Islet of Langerhans (tissue), 1 donor: ENCODE results near the gene TMEM100.
"Not testable (repeated sequence)": the region's sequence is repeated elsewhere in the genome, so short reads cannot be mapped to it uniquely, and the experiment has no call there.

Experiments
- FAIRE-seq: peaks from one replicate; lab custom pipeline; 2011; peaks lifted over from hg19 to GRCh38; lab: Jason Lieb, UNC

TMEM100 gene

DNA sequence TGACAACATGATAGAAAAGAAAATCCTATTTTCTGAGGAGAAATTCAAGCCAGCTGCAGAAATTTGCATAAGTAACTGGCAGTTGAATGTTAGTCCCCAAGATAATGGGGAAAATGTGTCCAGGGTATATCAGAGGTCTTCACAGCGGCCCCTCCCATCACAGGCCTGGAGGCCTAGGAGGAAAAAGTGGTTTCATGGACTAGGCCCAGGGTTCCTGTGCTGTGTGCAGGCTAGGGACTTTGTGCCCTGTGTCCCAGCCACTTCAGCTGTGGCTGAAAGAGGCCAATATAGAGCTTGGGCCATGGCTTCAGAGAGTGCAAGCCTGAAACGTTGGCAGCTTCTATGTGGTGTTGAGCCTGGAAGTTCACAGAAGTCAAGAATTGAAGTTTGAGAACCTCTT, 35.6 kb downstream of the TMEM100 start:
- no peak for FAIRE-seq

- no peak for FAIRE-seq
Observed at GRCh38 chr17:55683550-55684315, 38.9 kb downstream of the TMEM100 start.

DNA sequence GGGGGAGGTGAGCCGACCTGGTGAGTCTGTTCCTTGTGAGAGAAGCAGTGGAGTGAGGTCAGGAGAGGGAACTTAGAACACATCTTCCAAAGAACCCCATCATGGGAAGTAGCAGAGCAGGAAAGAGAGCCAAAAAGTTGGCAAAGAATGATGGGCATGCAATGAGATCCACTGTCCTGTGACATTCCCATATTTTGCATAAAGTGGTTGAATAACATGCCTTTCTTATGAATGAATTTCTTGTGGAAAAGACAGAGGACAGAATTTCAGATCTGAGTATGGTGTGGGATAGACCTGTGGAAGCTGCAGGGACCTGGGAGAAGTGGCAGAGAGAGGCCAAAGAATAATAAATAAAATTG, 41.3 kb downstream of the TMEM100 start:
- FAIRE-seq, result no peak

DNA sequence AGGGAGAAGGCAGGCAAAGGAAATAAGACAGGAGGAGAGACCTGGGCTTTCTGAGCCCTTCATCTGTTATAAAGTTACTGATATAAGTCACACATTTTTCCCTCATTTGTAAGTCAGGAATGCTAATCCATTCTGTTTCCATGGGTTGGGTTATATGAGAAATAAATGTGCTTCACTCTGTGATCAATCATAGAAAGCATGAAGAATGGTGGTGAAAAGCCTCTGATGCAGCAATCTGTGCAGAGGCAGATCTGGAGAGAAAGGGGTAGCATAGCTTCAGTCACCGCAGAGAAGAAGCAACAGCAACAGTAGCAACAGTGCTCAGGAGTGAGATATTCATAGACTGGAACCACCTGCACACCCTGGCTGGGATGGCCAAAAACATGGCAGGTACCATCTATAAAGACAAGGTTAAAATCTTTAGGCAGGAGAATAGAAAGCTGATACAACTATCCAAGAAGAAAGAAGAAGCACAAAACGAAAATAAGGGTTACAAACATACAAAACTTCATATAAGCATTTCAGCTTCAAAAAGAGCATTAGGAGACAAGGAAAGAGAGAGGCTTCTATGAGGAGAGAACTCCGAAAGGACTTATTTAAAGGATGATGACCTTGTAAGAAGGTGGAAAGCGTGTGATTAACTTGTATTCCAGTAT, 41.9 kb downstream of the TMEM100 start:
- no peak for FAIRE-seq

DNA sequence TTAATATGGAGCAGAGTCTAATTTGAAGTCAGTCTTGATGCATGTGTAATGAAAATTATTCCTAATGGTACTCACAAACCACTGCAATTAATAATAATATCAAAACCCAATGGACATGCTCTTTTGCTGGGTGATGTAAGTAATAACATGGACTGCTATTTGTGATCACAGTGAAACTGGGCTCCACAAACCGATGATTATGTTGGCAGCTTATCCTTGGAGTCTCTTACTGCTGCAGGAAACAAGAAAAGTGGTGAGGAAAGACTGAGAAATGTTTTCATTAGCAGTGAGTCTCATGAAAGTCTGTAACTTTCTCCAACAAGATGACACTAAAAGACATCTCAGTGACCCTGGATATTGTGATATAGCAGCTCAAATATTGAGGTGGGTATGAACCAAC, 45.2 kb downstream of the TMEM100 start:
- FAIRE-seq, result no peak

DNA sequence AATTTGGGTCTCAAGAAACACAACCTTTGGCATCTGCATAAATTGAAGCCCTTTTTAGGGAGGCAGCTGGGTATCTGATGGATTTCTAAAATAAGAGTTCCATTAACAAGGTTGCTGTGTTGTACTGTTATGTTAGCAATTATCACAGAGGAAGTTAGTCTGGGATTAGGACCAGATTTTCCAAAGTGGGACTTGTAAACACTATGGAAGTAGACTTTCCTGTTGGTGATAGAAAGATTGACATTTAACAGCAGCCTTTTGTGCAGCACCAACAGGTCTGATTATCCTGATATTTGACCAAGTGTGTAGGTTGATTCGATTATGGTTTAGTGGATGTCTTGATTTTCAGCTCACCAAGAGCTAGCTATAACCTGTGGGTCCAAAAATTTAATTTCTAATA, 46.4 kb downstream of the TMEM100 start:
- FAIRE-seq, result no peak

- FAIRE-seq, result no peak
Observed at GRCh38 chr17:55673743-55674506, 48.7 kb downstream of the TMEM100 start.

- no peak for FAIRE-seq
Observed at GRCh38 chr17:55672585-55673501, 49.8 kb downstream of the TMEM100 start.

DNA sequence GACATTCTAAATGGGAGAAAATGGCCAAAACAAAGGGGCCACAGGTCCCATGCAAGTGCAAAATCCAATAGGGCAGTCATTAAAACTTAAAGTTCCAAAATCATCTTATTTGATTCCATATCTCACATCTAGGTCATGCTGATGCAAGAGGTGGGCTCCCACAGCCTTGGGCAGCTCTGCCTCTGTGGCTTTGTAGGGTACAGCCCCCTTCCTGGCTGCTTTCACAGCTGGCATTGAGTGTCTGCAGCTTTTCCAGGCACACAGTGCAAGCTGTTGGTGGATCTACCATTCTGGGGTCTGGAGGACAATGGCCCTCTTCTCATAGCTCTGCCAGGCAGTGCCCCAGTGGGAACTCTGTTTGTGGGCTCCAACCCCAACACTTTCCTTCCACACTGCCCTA, 50.7 kb downstream of the TMEM100 start:
- not testable (repeated sequence) for FAIRE-seq
